ENCODE results near the gene WDR48. TPM values are rescaled to one million over a fixed set of nuclear protein-coding genes. Genes with fewer than 3 reads are reported as not detected.

WDR48 gene
- 7.5 TPM for polyA plus RNA-seq (2012; ENCODE audit: insufficient read depth, insufficient read length, low read depth)

DNA sequence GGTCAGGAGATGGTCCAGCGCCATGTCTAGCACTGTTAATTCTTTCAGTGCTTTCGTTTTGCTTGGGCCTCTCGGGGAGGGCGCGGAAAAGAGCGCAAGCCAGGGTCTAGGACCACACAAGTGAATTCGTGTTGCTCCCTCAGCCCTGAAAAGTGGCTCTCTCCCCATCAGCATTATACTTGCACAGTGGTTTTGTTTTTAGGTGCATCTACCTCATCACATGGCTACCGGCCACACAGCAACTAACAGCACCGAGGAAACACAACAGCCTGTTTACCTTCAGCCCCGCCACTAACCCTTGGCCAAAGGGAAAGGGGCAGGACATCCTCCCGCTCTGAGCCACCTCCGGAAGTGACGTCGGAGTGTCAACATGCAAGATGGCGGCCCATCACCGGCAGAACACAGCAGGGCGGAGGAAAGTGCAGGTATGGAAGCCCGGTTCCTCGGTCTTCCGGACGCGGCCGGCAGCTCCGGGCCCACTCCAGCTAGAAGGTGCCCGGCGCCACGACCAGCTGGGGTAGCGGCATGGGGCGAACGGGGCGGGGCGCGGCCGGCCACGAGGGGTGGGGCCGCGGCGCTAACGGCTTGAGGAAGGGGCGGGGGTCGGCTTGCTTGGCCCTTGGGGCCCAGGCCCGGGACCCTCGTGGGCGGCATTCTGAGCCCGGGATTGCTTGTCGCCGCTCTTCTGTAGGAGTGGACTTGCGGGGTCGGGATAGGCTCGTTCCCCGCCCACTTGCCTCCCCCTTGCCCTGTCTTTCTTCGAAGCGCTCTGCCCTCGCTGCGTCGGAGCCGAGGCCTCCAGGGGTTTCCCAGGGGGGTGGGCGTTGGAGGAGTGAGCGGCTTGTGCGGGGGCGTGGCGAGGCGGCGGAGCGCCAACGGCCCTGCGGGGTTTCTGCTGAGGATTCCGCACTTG is at the start of gene WDR48, which contains the start of gene SCN11A:
Gene WDR48 (plus strand): TSS at position 368 of the 913 bp plus-strand sequence. CDS start 10 bp downstream, at position 378.
Gene SCN11A (minus strand): TSS at position 296 of the 913 bp plus-strand sequence. CDS start 101,582 bp downstream, outside the sequence.
- no peak for TF ChIP-seq CTCF (IDR thresholded peaks at IDR 0.05; ENCODE audit: low read depth, low read length)
- H3K27me3 ChIP-seq, result no peaks in the 10 kb centered on the region
- peak; percentile 83 for DNase-seq
- H3K9me3 ChIP-seq, result no peaks in the 10 kb centered on the region
- peak within 1 kb of the TSS; percentile 69 for H3K4me3 ChIP-seq (ENCODE audit: low read depth, low read length)
- H3K4me1 ChIP-seq, result no peaks in the 10 kb centered on the region
- H3K36me3 ChIP-seq, result no peaks in the 10 kb centered on the region

- no peaks in the 10 kb centered on the region for H3K27me3 ChIP-seq
- H3K36me3 ChIP-seq, result no peaks in the 10 kb centered on the region
- DNase-seq, result no peak
- no peaks in the 10 kb centered on the region for H3K9me3 ChIP-seq
- no peak overlapping the region for H3K4me3 ChIP-seq (ENCODE audit: low read depth, low read length)
- no peaks in the 10 kb centered on the region for H3K4me1 ChIP-seq
- TF ChIP-seq CTCF (IDR thresholded peaks at IDR 0.05; ENCODE audit: low read depth, low read length), result no peak
These were observed 46.5 kb upstream of the WDR48 start for GRCh38 chr3:39005295-39005694.

DNA sequence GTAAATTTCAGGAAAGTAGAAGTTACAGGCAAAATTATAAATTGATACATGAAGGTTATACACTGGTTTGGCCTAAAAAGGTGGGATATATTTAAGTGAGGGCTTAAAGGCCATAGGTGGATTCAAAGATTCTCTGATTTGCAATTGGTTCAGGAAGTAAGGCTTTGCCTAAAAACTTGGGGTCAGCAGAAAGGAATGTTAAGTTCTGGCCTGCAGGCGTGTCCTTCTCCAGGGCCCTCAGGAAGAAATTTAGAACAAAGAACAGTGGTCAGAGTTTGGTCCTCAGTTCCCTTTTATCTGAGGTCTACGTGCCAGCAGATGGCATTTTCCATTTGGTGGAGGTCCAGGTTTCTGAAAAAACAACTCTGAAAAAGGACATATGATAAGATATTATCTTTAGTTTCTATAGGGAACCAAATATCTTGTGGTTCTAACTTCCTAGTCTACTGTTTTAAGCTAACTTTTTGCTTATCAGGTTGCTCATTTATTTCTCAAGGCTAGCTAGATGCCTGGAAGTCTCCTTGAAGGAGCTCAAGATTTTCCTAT is 40.6 kb upstream of the WDR48 start:
- Histone ChIP-seq H3K4me3 (ENCODE audit: low read depth, low read length) (no peak overlapping the region), H3K9me3 (no peaks in the 10 kb centered on the region), H3K27me3 (no peaks in the 10 kb centered on the region), H3K4me1 (no peaks in the 10 kb centered on the region), H3K36me3 (no peaks in the 10 kb centered on the region)
- TF ChIP-seq CTCF (IDR thresholded peaks at IDR 0.05; ENCODE audit: low read depth, low read length), result no peak
- DNase-seq, result no peak

DNA sequence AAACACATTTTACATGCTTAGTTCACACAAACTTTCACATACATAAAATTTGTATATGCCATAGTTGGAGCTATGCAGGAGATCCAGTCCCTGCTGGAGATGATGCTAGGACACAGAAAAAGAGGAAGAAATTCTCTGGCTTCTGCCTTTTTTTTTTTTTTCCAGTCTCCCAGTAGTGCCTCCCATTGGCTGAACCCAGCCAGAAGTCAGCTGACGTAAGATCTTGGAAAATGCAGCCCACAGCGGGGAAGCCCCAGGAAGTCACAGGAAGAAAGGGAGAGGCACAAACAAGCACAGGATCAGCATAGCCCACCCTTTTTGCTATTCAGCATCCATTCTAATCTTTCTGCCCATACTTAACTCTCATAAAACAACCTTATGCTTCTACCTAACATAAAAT is 38.5 kb upstream of the WDR48 start:
- Histone ChIP-seq H3K4me1 (no peaks in the 10 kb centered on the region), H3K27me3 (no peaks in the 10 kb centered on the region), H3K36me3 (no peaks in the 10 kb centered on the region), H3K4me3 (ENCODE audit: low read depth, low read length) (no peak overlapping the region), H3K9me3 (no peaks in the 10 kb centered on the region)
- TF ChIP-seq CTCF (IDR thresholded peaks at IDR 0.05; ENCODE audit: low read depth, low read length), result no peak
- no peak for DNase-seq

GRCh38 chr3:39013921-39014509 is 37.8 kb upstream of the WDR48 start:
- Histone ChIP-seq H3K9me3 (no peaks in the 10 kb centered on the region), H3K4me1 (no peaks in the 10 kb centered on the region), H3K4me3 (ENCODE audit: low read depth, low read length) (no peak overlapping the region), H3K27me3 (no peaks in the 10 kb centered on the region), H3K36me3 (no peaks in the 10 kb centered on the region)
- TF ChIP-seq CTCF (IDR thresholded peaks at IDR 0.05; ENCODE audit: low read depth, low read length), result no peak
- no peak for DNase-seq

Data from BE2C (cell line).